HCT116 (cell line): ENCODE results near the gene LFNG.

ENCODE experiments used
- ATF3 ChIP-seq: IDR thresholded peaks from 2 replicates; pipeline ENCODE4 v1.6.1; 2012
- CEBPB ChIP-seq: IDR thresholded peaks from 2 replicates; pipeline ENCODE4 v1.6.1; 2012; ENCODE audit warnings: low read depth
- CTCF ChIP-seq, 3 experiments: fragments of 200-600 bp in 1 of 3; sonication (generic) in 1 of 3; IDR thresholded peaks in 2 of 3; conservative IDR thresholded peaks in 1 of 3; 2 replicates each; pipeline ENCODE4 v1.5.1; 2012 to 2017; ENCODE audit warnings: low read depth in 2 of 3, low read length in 2 of 3, antibody characterized with exemption in 1 of 3, borderline replicate concordance in 1 of 3, control low read depth in 1 of 3, mild to moderate bottlenecking in 1 of 3, mixed read lengths in 1 of 3, mixed run types in 1 of 3, moderate library complexity in 1 of 3; ENCODE audit not compliant: insufficient read depth in 1 of 3
- EZH2phosphoT487 ChIP-seq: fragments of 200-600 bp; IDR thresholded peaks from 2 replicates; pipeline ENCODE4 v1.6.1; 2018; ENCODE audit warnings: antibody characterized with exemption, borderline replicate concordance
- JUND ChIP-seq: IDR thresholded peaks from 2 replicates; pipeline ENCODE4 v1.6.1; 2012
- POLR2A ChIP-seq: IDR thresholded peaks from 2 replicates; pipeline ENCODE4 v1.7.0; 2011; ENCODE audit warnings: borderline replicate concordance; ENCODE audit not compliant: insufficient read depth, insufficient read length; ENCODE audit errors: extremely low read depth
- POLR2AphosphoS5 ChIP-seq: IDR thresholded peaks from 2 replicates; pipeline ENCODE4 v1.6.1; 2011; ENCODE audit warnings: mild to moderate bottlenecking, low read depth, low read length, moderate library complexity
- SP1 ChIP-seq: IDR thresholded peaks from 2 replicates; pipeline ENCODE4 v1.6.1; 2012; ENCODE audit warnings: low read depth
- YY1 ChIP-seq: IDR thresholded peaks from 2 replicates; pipeline ENCODE4 v1.6.1; 2011; ENCODE audit warnings: low read length, low read depth, moderate library complexity, mild to moderate bottlenecking; ENCODE audit not compliant: insufficient replicate concordance; ENCODE audit errors: extremely low read depth
- ZFX ChIP-seq: fragments of 450-650 bp; IDR thresholded peaks from 2 replicates; pipeline ENCODE4 v1.6.1; 2017

- no peak for TF ChIP-seq SP1
- no peak for TF ChIP-seq JUND
- TF ChIP-seq POLR2A, result no peak
- no peak for TF ChIP-seq ATF3
- no peak for TF ChIP-seq POLR2AphosphoS5
- TF ChIP-seq YY1, result no peak
- no peak for TF ChIP-seq ZFX
- TF ChIP-seq EZH2phosphoT487, result no peak
- TF ChIP-seq CEBPB, result no peak
- TF ChIP-seq CTCF (IDR thresholded peaks at IDR 0.05 in 2 of 3, conservative IDR thresholded peaks at IDR 0.05 in 1 of 3; ENCODE audit: borderline replicate concordance in 1 of 3, insufficient read depth in 1 of 3, low read depth in 2 of 3, low read length in 2 of 3), result 0 out of 6 replicates have a peak, but pooled peaks of 1 of the 3 experiments have one; percentile 30
These were observed 46.8 kb upstream of the LFNG start for GRCh38 chr7:2472739-2473138.
